HG03571 (cell line): ENCODE data around the gene UFD1.
A peak's percentile ranks its signal among the peaks of the same experiment; 100 is the strongest.

ENCODE experiments used
- ATAC-seq: cut with Tn5 transposase; IDR thresholded peaks from one replicate; pipeline ENCODE4 v1.9.1; 2021; ENCODE audit not compliant: unreplicated experiment

UFD1 gene, protein sequence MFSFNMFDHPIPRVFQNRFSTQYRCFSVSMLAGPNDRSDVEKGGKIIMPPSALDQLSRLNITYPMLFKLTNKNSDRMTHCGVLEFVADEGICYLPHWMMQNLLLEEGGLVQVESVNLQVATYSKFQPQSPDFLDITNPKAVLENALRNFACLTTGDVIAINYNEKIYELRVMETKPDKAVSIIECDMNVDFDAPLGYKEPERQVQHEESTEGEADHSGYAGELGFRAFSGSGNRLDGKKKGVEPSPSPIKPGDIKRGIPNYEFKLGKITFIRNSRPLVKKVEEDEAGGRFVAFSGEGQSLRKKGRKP

DNA sequence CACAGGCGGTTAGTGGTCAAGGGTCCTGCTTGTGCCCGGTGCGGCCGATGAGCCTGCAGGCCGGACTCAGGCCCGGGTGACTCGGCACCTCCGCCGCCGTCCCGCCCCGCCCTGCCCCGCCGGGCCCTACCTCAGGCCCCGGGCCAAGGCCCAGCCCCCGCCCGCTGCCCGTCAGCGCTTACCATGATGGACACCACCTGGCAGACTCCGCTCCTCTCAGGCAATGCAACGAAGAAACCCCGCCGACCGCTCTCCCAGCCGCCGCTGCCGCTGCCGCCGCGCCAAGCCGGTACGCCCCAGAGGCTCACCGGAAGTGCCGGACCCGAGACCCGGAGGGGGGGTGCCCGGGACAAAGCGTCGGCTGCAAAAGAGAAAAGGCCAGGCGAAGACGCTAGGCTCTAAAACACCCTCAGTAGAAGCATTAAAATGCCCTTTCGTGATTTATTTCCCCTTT lies at the start of gene UFD1:
Gene UFD1, minus strand, starts transcription at position 293 of the 454 bp plus-strand sequence. Its CDS starts 108 bp downstream, at position 185.
- ATAC-seq = peak; percentile 44

- no peak for ATAC-seq
Measured at GRCh38 chr22:19527861-19528417, 48.9 kb upstream of the UFD1 start.

DNA sequence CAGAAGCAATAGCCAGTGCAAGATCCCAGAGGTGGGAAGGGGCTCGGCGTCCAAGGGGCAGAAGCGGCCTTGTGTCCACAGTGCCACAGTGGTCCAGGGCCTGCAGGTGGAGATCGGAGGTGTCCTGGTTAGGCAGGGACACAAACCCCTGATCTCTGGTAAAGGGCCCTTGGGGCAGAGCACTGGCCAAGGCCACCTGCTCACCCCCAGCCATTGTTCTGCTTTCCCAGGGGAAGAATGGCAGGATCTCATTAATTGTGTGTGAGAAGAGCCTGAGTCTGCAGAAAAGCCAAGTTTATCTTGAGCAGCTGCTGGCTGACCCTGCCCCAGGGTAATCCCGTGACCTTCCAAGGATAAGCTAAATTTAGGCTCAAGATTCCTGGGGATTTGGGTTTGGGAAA lies 48.3 kb upstream of the UFD1 start:
- ATAC-seq = no peak

DNA sequence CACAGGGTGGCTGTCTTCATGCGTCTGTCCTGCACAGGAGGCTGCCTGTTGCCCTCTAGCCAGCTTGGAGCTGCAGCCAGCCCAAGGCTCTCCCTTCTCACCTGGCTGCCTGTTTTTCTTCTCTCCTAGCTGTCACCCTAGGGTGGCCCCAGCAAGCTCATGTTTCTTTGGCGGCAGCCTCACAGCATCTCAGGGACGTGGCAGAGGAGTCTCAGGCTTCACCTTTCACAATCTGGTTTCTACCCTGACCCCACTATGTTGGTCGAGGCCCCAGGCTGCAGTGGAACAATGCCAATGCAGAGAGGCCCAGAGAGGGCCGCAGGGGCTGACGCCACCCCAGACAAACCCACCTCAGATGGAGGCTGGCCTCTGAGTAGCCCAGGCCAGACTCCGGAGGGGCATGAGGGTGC lies 47.7 kb upstream of the UFD1 start:
- ATAC-seq = no peak

- no peak for ATAC-seq
Measured at GRCh38 chr22:19526076-19526701, 47.2 kb upstream of the UFD1 start.

- ATAC-seq = no peak
Measured at GRCh38 chr22:19525666-19526065, 46.7 kb upstream of the UFD1 start.

GRCh38 chr22:19525116-19525660 lies 46.2 kb upstream of the UFD1 start:
- no peak for ATAC-seq

DNA sequence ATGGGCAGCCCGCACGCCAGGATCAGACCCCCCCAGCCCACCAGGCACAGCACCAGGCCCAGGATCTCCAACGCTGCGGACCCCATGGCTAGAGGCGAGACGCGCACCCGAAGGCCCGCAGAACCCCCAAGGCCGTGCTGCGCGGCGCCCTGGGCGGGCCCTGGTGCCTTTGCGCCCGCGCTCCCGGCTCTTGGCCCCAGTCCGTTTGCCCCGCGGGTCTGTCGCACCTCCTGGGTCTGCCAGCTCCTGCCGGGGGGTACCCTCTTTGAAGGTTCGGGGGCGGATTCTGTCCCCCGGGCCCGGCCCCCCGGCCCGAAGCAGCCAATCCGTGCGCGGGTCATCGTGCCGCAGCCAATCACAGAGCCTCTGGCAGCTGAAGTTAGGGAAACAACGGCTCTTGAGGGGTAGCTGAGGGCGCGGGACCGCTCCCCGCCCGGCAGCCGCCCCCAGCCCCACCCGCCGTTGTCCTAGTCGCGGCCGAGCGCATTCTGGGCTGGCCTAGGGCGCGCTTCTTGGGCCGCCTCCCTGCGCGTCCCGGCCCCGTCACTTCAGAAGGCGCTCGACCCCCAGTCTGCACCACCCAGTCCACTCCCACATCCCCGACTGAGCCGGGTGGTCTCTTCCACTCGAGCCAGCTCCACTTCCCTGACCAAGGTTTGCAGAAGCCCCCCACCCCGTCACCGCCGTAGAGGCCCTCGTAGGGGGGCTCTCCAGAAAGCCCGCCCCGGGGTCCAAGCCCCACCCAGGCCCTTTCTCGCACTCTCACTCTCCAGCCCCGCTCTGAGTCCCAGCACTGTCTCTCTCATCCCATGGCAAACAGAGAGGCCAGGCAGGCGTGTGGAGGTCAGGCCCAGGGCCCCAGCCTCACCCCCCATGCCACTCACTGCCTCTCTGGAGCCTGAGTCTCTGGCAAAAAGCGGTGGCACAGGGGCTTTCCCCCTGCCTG lies 45.5 kb upstream of the UFD1 start, which contains the start of gene CLDN5:
Gene CLDN5, minus strand, starts transcription at position 241 of the 946 bp plus-strand sequence. Its CDS starts 155 bp downstream, at position 86.
- no peak for ATAC-seq

DNA sequence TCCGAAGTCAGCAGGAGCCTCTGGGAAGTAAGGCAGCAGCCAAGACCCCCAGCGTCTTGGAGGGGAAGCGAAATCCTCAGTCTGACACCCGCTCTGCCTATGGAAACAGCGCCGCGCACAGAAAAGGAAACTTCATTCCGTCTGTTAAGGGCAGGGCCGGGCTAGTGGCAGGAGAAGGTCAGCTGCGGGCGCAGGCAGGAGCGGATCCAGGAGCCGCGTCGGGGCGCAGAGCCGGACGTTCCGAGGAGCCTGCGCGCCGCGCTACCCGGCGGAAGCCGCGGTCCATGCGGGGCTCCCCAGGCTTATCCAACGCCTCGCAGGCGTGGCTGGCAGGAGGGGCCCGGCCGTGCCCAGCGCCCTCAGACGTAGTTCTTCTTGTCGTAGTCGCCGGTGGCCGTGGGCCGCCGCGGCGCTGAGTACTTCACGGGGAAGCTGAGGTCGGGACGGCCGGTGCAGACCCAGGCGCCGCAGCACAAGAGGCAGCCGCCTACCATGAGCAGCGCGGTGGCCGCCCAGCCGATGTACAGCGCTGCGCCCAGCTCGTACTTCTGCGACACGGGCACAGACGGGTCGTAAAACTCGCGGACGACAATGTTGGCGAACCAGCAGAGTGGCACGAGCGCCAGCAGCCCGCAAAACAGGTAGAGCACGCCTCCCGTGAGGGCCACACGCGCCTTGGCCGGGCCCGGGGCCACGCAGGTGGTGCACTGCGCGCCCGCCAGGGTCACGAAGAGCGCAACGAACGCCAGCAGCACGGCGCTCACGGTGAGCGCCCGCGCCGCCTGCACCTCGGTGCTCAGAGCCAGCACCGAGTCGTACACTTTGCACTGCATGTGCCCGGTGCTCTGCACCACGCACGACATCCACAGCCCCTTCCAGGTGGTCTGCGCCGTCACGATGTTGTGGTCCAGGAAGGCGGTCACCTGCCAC lies 44.5 kb upstream of the UFD1 start:
- ATAC-seq = no peak

DNA sequence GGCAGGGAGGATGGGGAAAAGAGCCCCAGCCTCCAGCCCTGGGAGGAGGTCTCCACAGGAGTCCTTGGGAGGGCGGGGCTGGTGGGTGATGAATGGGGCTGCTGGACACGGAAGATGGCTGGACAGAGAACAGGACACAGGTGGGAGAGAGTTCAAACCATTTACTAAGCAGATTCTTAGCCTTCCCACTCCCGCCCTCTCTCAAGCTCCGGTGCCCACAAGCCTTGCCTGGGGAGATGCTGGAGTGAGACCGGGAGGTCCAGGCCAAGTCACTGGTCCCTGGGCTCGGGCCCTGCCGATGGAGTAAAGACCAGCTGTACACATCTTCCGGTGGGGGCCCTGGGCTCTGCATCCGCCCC lies 43.9 kb upstream of the UFD1 start:
- no peak for ATAC-seq

DNA sequence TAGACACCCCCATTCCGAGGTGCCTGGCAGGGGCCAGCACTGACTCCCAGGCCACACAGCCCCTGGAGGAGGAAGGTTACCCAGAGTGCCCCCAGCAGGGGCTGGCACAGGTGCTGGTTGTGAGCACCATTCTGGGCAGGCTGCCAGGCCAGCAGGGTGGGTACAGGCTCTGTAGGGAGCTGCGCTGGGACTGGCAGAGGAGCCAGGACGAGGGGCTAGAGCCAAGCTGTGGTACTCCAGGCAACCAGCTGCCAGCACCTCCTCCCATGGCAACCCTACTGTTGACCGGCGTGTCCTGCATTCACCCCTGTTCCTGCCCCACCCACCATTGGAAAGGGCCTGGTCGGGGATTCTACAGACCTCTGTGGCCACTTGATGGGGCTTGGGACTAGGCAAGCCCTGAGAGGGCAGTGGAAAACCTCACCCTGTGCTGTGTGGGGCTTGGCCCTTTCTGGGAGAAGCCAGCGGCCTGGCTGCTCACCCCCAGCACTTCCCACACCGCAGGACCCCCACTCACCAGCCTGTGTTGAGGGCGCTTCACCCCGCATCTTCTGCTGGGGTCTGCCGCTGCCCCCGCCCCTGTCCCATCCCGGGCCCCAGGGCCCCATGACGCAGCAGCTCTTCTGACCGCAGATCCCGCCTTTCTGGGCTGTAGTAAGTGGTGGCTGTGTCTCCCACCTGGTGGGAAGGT lies 43.3 kb upstream of the UFD1 start:
- no peak for ATAC-seq

GRCh38 chr22:19520566-19521305 lies 41.7 kb upstream of the UFD1 start:
- ATAC-seq = no peak

DNA sequence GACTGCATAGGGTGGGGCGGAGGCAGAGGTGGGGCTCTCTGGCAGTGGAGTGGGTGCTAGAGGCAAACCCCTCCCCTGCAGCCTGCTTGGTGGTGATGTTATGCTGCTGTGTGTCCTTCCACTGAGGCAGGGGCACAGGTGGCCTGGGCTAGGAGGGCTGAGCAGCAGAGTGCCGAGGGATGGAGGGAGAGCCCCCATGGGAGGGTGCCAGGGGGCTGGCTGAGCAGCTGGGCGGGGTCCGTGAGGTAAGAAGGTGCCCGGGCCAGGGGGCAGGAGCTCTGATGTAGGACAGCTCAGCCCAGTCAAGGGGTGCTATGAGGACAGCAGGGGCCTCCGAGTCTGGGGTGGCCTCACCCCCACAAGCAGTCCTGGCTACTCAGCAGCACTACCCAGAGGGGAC lies 41.0 kb upstream of the UFD1 start:
- ATAC-seq = no peak

DNA sequence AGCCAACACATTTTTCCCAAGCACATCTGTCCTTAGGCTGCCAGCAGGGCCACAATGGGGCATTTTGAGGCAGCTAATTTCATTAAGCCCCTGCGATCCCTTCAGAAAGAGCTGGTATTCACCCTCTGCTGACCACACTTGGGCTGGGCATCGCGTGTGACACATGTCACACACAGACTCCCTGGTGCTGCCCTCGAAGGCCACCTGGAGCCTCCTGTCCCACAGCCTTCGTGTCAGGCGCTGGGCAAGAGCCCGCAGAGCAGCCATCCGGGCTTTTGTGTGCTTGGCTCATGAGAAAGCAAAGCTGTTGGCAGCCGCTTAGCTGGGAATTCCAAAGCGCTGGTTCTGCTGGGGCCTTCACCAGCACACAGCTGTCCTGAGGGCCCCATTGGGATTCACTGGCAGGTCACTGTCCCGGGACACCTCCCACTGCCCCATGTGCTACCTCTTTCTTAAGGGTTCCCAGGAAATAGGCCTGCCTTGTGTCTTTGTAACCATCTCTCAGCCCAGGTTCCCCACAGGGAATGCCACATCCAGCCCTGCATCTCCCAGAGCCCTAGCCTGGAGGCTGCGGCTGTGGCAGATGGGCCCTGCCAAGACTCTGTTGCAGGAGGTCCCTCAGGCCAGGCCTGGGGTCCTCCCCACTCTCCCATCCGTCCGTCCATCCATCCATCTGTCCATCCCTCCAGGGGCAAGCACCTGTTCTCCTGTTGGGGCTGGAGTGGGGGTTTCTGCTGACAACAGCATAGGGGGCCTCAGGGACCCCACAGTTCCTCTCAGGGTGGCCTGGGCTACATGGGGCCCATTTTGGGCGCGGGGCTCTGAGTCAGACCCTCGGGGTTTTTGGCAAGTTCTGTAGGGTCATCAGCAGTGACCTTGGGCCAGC lies 40.3 kb upstream of the UFD1 start:
- no peak for ATAC-seq

GRCh38 chr22:19518635-19519034 lies 39.6 kb upstream of the UFD1 start:
- ATAC-seq = no peak

DNA sequence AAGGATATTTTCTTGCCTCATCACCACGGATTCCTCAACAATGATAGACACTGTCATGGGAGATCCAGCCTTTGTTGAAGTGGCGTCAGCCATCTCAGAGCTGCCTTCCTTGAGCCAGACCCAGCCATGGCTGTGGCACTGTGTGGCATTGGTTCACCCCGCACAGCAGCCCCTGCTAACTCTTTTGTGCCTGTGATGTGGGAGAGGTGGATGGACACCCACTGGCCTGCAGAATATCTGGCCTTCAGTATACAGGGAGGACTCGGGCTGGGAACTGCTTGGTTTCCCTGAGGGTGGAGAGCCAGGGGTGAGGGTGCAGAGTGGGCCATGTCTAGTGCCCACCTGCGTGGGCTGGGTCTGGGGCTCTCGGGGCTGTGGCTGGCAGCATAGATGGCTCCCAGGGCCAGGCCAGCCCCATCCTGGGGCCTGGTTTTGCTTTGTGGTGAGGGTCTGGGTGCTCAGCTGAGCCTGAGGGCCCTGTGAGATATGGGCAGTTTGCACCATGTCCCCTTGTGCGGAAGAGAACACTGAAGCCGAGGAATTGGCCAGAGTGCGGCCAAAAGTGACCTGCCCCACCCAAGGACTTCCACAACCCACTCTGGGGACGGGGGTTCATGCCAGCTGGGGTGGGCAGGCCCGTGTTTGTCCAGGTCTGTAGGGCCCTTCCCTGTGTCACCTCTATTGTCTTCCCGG lies 39.1 kb upstream of the UFD1 start:
- ATAC-seq = no peak

GRCh38 chr22:19517171-19517500 lies 38.1 kb upstream of the UFD1 start:
- ATAC-seq = no peak
